COLO829 (cell line): ENCODE results near the gene GNPNAT1.

ENCODE experiments used
- DNase-seq: peaks from one replicate; pipeline ENCODE4 v3.0.0; 2012; ENCODE audit warnings: low spot score

GNPNAT1 gene

GRCh38 chr14:52791223-52792096, at the start of gene GNPNAT1:
Gene GNPNAT1, minus strand, starts transcription at chr14:52791607. Its CDS starts 6,957 bp downstream, at chr14:52784650.
- DNase-seq: peak; percentile 88

GRCh38 chr14:52840877-52841276, 49.5 kb upstream of the GNPNAT1 start:
- DNase-seq: no peak

GRCh38 chr14:52837451-52837850, 46.0 kb upstream of the GNPNAT1 start:
- no peak for DNase-seq

DNA sequence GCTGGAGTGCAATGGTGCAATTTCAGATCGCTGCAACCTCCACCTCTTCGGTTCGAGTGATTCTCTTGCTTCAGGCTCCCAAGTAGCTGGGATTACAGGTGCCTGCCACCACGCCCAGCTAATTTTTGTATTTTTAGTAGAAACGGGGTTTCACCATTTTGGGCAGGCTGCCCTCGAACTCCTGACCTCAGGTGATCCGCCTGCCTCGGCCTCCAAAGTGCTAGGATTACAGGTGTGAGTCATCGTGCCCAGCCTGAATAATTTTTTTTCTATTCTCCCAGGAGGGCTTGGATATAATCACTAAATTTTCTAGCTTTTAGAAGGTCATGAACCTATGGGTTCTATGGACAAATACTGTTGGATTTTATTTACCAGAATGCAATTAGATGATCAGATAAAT, 44.7 kb upstream of the GNPNAT1 start:
- no peak for DNase-seq

GRCh38 chr14:52835122-52835903, 43.9 kb upstream of the GNPNAT1 start:
- peak; percentile 14 for DNase-seq

GRCh38 chr14:52834440-52834842, 43.0 kb upstream of the GNPNAT1 start:
- peak; percentile 21 for DNase-seq

DNA sequence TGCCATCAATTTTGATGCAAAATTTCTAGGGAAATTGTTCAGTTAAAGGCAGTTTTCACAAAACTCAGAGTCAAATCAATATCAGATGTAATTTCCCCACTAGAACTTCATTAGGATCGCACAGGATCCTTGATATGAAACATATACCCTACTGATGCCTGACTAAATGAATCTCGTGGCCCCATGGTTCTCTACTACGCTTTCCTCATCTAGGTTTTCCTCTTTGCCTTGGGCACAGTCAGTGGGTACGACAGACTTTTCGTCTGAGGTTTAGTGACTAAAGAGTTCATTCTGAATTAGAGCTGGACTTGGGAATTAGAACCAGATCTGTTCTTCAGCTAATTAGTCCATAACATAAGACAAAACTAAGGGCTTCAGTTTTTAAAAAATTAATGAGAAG, 42.5 kb upstream of the GNPNAT1 start:
- DNase-seq: no peak

DNA sequence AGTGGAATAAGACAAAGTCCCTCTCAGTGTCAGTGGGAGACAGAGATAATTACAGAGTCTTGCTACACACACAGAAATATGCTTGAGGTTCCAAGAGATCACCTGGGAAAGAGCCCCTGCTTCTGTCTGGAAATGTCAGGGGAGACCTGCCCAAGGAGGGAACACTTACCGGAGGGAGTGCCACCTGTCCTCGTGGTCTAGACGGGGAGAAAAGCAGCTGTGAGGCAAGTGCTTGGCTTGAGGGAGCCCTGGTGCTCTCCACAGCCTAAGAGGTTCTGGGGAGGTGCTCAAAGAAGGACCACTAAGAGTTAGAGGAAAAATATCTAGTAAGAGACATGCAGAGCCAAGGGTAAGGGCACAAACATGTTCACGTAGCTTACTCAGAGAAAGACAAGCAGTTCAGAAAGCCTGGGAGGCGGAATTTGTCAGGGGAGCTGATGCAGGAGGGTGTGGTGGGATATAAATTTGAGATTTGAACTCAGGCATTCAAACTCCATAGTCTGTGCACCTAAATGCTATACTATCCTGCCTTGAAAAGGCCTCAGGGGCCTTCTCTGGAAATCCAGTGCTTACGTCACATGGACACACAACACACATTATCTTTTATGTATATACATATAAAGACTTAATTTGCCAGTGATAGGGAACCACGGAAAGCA, 38.2 kb upstream of the GNPNAT1 start:
- no peak for DNase-seq

- no peak for DNase-seq
Measured at GRCh38 chr14:52827426-52827825, 36.0 kb upstream of the GNPNAT1 start.

DNA sequence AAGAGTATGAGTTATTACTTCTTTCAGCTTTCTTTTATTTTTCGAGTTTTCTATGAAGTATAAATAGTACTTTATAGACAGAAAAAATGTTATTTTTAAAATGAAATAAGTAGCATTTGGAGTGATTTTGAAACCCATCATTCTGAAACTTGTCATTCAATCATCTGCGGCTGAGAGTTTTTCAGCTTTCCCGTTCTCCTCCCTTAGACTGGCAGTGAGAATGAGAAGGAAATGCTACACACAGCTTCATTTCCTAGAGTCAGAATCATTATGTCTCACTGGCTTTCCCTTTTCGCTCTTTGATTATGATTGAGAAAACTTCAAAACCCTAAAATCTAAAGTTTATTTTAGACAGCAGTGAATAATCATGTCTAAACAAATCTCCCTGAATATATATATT, 33.7 kb upstream of the GNPNAT1 start:
- DNase-seq: no peak

GRCh38 chr14:52824462-52824861, 33.1 kb upstream of the GNPNAT1 start:
- DNase-seq: no peak

DNA sequence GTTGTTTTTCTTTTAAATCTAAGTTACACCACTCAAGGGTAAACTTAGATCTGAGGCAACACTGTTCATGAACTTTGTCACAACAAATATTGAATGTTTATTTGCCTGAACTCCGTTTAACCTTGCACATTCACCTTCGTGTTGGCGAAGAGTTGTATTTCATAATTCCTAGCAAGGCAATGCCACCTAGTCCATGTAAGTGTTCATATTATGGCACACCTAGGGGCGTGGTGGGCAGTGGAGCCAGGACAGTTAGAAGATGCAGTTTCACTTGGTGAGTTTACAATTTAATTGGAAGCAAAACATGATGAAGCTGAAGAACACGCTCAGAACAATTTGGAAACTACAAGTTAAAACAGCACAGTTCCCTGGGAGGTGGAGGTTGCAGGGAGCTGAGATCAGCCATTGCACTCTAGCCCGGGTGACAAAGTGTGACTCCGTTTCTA, 30.4 kb upstream of the GNPNAT1 start:
- no peak for DNase-seq

DNA sequence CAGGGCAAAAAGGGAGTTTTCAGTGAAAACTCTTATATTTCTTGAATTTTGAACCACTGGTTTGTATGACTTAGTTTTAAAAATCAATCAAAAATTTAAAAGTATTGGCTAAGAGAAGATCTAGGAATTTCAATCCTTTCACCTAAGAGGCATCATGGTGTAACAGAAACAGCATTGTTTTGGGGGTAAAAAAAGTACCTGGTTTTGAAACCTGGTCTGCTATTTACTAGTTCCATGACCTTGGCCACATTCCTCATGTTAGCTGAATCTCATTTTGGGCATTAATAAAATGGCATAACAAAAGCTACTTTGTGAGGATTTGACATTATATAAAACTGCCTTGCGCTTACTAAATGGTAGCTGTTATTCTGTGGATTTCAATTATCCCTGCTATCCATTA, 16.7 kb upstream of the GNPNAT1 start:
- DNase-seq: peak; percentile 42

DNA sequence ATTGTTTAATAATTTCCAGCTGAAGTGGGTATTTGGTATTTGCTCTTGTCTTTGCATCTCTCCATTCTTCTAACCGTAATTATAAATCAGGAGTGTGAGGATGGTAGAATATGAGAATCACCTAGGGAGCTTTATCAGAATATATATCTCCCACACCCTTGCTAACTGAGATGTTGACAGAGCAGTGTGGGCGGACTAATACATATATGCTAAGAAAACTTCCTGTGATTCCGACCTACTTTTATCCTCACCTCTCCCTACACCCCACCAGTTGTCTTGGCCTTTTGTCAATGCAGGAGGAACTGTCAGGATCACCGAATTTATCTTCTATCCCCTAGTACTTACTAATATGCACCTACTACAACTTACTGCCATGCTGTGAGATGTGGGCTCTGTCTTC, 14.7 kb upstream of the GNPNAT1 start:
- DNase-seq: no peak

DNA sequence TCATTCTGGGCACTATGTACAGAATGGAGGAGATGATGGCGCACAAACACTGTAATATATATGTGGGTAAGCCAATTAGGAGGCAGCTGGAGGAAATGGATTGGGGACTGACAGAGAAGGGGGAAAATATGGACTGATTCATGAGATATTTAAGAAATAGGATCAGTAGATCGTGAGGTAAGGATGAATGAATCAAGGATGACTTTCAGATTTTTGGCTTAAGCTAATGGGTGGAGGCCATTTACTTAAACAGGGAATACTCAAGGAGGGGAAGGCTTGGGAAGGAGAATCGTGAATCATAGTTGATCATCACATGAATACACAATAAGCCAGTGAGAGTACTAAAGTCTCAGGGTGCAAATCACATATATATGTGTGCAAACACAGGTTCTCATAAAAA, 11.2 kb upstream of the GNPNAT1 start:
- DNase-seq: no peak

DNA sequence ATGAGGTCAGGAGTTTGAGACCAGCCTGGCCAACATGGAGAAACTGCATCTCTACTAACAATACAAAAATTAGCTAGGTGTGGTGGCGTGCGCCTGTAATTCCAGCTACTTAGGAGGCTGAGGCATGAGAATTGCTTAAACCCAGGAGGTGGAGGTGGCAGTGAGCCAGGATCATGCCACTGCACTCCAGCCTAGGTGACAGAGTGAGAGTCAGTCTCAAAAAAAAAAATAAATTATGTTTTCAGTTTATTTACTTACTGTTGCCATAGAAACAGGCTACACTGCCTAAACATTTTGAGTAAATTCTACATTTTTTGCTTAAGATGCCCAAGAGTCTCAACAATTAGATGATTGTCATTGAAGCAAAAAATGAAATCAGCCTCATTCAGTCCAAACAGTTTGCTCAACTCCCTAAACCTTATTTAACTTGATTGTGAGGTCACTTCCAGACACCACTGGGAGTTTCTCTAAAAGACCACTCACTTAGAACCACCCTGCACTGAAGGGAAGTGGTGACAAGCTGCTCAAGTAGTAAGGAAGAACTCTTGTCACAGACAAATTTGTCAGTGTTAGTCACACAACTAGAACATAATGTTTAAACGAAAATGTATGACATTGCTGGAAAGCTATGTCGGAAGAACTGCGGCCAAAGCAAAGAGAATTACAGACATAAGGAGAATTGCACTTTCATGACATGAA, 9.8 kb upstream of the GNPNAT1 start:
- DNase-seq: no peak

- no peak for DNase-seq
Measured at GRCh38 chr14:52798826-52799225, 7.4 kb upstream of the GNPNAT1 start.

DNA sequence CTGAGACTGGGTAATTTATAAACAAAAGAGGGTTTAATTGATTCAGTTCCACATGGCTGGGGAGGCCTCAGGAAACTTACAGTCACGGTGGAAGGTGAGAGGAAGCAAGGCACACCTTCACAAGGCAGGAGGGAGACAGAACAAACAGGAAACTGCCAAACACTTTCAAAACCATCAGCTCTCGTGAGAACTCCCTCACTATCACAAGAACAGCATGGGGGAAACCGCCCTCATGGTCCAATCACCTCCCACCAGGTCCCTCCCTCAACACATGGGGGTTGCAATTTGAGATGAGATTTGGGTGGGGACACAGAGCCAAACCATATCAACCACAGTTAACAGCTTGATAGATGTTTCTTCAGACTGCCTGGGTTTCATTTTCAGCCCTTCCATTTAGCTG, 6.2 kb upstream of the GNPNAT1 start:
- DNase-seq: no peak

DNA sequence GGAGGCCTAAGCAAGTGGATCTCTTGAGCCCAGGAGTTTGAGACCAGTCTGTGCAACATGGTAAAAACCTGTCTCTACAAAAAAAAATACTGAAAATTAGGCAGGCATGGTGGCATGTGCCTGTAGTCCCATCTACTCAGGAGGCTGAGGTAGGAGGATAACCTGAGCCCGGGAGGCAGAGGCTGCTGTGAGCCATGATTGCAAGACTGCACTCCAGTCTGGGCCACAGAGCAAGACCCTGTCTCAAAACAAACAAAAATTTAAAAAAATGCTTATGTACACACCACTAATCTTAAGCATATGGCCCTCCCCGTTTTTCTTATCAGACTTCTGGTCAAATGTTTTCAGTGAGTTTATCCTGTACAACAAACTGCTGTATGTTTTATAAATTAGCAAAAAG, 1.7 kb upstream of the GNPNAT1 start:
- DNase-seq: no peak

DNA sequence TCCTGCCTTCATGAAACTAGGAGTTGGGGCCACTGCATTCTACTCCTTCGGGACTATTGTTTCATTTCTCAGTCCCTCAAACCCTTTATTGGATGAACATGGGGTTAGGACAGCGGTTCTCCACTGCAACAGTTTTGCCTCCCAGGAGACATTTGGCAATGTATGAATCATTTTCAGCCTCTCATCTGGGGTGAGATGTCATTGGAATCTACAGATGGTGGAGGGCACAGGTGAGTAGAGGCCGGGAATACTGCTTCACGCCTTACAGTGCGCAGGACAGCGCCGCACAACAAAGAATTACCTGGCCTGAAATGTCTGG, 649 bp upstream of the GNPNAT1 start:
- no peak for DNase-seq

DNA sequence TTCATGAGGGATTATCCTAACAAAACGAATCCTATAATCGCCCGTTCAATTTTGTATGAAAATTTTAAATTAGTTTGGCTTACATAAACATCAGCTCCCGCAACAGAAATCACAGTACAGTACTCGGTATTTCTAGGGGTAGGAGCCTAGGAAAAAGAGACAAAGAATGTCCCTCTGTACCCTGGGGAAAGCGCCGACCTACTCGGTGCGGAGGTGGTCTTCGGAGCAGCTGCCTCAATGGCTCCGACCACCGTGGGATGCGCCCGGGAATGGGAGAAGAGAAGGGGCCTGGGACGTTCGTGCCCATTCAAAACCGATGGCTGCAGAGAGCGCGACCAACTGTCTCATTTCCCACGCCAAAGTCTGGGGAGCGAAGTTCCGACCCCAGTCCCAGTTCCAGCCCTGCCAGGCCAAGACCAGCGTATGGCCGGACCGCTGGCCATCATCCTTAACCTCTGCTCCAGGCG, 618 bp downstream of the GNPNAT1 start:
- no peak for DNase-seq
